ENCODE measurements around the gene NCOA7. TPM values are rescaled to one million over a fixed set of nuclear protein-coding genes. Genes with fewer than 3 reads are reported as not detected.

Gene NCOA7
- total and polyA plus RNA-seq, 9 of the 15 experiments (the other 6 are each of a cell fraction or from before 2014, with no cell fraction given) = 5.8 to 14.6 (median 9.3) TPM

DNA sequence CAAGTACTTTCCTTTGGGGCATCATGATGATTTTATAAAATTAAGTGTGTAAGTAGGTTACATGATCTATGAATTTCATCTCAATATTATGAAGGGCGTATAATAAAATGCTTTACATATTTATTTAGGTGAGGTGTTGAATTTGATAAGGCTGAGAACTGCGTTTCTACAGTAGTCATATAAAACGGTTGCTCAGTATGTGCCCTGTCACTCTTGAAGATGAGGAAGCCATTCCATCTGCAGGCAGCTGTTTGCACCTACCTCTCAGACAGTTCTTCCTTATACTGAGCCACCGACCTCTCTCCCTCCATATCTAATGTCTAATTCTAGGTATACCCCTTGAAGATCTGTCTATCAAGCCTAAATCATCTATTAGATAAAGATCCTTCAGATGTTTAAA is 16.1 kb downstream of the NCOA7 start:
- POLR2A ChIA-PET = interaction anchor here (0.6 to 0.8 kb wide), 2 partner anchors 9 to 48 kb away, joined by 3 to 5 read pairs; no protein-coding TSS in a partner anchor
- Histone ChIP-seq H3K27ac (ENCODE audit: extremely low read depth, low read depth, low read length) (no peak overlapping the region), H3K9me3 (replicated peaks; ENCODE audit: control insufficient read depth, insufficient read depth, low read depth, low read length) (no peaks in the 10 kb centered on the region), H2AFZ (ENCODE audit: low read depth, low read length) (no peak overlapping the region), H3K4me2 (ENCODE audit: insufficient read depth, low read length) (no peak overlapping the region), H3K79me2 (ENCODE audit: control insufficient read depth, insufficient read depth, low read length) (peaks cover 6% of the 10 kb centered on the region; the same call in 2 of the 3 replicates), H3K27me3 (ENCODE audit: control insufficient read depth in 2 of 2, insufficient read depth in 2 of 2, low read length in 2 of 2) (no peaks in the 10 kb centered on the region), H3K9ac (ENCODE audit: insufficient read depth in 1 of 2, low read depth in 2 of 2, low read length in 2 of 2) (no peak overlapping the region), H3K9me1 (ENCODE audit: control insufficient read depth, insufficient read depth, low read length) (no peaks in the 10 kb centered on the region), H3K4me3 (no peak overlapping the region), H3K36me3 (ENCODE audit: control insufficient read depth, insufficient read depth, low read length) (peaks cover 6% of the 10 kb centered on the region; the same call in 1 of the 3 replicates), H3K4me1 (replicated peaks in 1 of 2; ENCODE audit: control insufficient read depth in 2 of 2, insufficient read depth in 2 of 2, low read length in 2 of 2) (peaks cover 7 to 12% of the 10 kb centered on the region in 2 experiments; a peak in 4 of 5 replicates), H4K20me1 (replicated peaks; ENCODE audit: control insufficient read depth, insufficient read depth, low read length) (no peaks in the 10 kb centered on the region)
- intact Hi-C loops (cut with micrococcal nuclease) (no loop called here), in situ Hi-C loops (cut with MboI) (no loop called here)
- WGBS (ENCODE audit: insufficient coverage, low coverage, missing lambda C conversion rate) = 46% methylated on average over 4 of the region's 4 CpGs
- no peak for DNase-seq (ENCODE audit: extremely low read depth in 1 of 4, low spot score in 3 of 4)
- ATAC-seq = no peak
- CTCF ChIA-PET (ENCODE audit: low intra/inter-chr PET ratio) = interaction anchor here (0.6 kb wide), 1 partner anchor 53 kb away, joined by 3 read pairs; no protein-coding TSS in a partner anchor
- BruUV-seq (replicated peaks) = no TSS peak
- TF ChIP-seq ZNF699 (CRISPR knock-in tag; IDR thresholded peaks at IDR 0.05; ENCODE audit: insufficient replicate concordance) = no peak
- TF ChIP-seq NUFIP1 (IDR thresholded peaks at IDR 0.05; ENCODE audit: partially characterized antibody) = no peak
- TF ChIP-seq RHOXF2B (CRISPR knock-in tag; conservative IDR thresholded peaks at IDR 0.05) = no peak
- TF ChIP-seq ZNF76 (CRISPR knock-in tag; IDR thresholded peaks at IDR 0.05; ENCODE audit: borderline replicate concordance) = no peak
- no peak for TF ChIP-seq DIDO1 (tag; IDR thresholded peaks at IDR 0.05; ENCODE audit: low read depth)
- TF ChIP-seq, protein P1, sequence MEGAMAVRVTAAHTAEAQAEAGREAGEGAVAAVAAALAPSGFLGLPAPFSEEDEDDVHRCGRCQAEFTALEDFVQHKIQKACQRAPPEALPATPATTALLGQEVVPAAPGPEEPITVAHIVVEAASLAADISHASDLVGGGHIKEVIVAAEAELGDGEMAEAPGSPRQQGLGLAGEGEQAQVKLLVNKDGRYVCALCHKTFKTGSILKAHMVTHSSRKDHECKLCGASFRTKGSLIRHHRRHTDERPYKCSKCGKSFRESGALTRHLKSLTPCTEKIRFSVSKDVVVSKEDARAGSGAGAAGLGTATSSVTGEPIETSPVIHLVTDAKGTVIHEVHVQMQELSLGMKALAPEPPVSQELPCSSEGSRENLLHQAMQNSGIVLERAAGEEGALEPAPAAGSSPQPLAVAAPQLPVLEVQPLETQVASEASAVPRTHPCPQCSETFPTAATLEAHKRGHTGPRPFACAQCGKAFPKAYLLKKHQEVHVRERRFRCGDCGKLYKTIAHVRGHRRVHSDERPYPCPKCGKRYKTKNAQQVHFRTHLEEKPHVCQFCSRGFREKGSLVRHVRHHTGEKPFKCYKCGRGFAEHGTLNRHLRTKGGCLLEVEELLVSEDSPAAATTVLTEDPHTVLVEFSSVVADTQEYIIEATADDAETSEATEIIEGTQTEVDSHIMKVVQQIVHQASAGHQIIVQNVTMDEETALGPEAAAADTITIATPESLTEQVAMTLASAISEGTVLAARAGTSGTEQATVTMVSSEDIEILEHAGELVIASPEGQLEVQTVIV (CRISPR knock-in tag; IDR thresholded peaks at IDR 0.05; ENCODE audit: borderline replicate concordance) = no peak
- TF ChIP-seq, protein P2, sequence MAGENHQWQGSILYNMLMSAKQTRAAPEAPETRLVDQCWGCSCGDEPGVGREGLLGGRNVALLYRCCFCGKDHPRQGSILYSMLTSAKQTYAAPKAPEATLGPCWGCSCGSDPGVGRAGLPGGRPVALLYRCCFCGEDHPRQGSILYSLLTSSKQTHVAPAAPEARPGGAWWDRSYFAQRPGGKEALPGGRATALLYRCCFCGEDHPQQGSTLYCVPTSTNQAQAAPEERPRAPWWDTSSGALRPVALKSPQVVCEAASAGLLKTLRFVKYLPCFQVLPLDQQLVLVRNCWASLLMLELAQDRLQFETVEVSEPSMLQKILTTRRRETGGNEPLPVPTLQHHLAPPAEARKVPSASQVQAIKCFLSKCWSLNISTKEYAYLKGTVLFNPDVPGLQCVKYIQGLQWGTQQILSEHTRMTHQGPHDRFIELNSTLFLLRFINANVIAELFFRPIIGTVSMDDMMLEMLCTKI (IDR thresholded peaks at IDR 0.05; ENCODE audit: partially characterized antibody) = no peak
- no peak for TF ChIP-seq RBFOX2 (IDR thresholded peaks at IDR 0.05; ENCODE audit: low read depth, low read length)
- no peak for TF ChIP-seq GTF2F1 (IDR thresholded peaks at IDR 0.05; ENCODE audit: low read depth, low read length)
- TF ChIP-seq SMARCB1 (IDR thresholded peaks at IDR 0.05; ENCODE audit: insufficient read length, low read depth) = no peak
- TF ChIP-seq CHD4 (IDR thresholded peaks at IDR 0.05; ENCODE audit: insufficient read depth, insufficient replicate concordance, low read depth, low read length, poor library complexity, severe bottlenecking) = no peak
- no peak for TF ChIP-seq ZNF717 (CRISPR knock-in tag; IDR thresholded peaks at IDR 0.05)
- TF ChIP-seq, protein P3, sequence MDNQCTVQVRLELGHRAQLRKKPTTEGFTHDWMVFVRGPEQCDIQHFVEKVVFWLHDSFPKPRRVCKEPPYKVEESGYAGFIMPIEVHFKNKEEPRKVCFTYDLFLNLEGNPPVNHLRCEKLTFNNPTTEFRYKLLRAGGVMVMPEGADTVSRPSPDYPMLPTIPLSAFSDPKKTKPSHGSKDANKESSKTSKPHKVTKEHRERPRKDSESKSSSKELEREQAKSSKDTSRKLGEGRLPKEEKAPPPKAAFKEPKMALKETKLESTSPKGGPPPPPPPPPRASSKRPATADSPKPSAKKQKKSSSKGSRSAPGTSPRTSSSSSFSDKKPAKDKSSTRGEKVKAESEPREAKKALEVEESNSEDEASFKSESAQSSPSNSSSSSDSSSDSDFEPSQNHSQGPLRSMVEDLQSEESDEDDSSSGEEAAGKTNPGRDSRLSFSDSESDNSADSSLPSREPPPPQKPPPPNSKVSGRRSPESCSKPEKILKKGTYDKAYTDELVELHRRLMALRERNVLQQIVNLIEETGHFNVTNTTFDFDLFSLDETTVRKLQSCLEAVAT (IDR thresholded peaks at IDR 0.05) = no peak
- no peak for TF ChIP-seq HMG20B (CRISPR knock-in tag; IDR thresholded peaks at IDR 0.05)
- TF ChIP-seq RBM34 (IDR thresholded peaks at IDR 0.05; ENCODE audit: borderline replicate concordance, insufficient read depth, low read length) = no peak
- FAIRE-seq = no peak
